ENCODE measurements around the gene SNED1.

SNED1 gene

GRCh38 chr2:241142063-241142462 is 143.6 kb downstream of the SNED1 start:
- in situ Hi-C loops (cut with MboI; ENCODE audit: low sequenced_read_pairs), result no loop called here

GRCh38 chr2:241142593-241142992 is 144.2 kb downstream of the SNED1 start:
- in situ Hi-C loops (cut with MboI; ENCODE audit: low sequenced_read_pairs), result no loop called here
